Small intestine (tissue), 7 donors: ENCODE data around the gene MEOX1. TPM values are rescaled to one million over a fixed set of nuclear protein-coding genes. Genes with fewer than 3 reads are reported as not detected.

Source experiments
- DNase-seq, 2 donors: peaks; one replicate each; pipeline versions ENCODE4 v3.0.0 to v3.0.0-alpha.2; 2013
- FAIRE-seq: peaks from 2 replicates; lab custom pipeline; 2012; peaks lifted over from hg19 to GRCh38; lab: Jason Lieb, UNC
- H3K27ac ChIP-seq, 3 donors: one replicate each; pipeline ENCODE4 v1.5.1; 2013; ENCODE audit warnings: low read length in 2 of 3, mild to moderate bottlenecking in 2 of 3, control low read depth in 1 of 3, inconsistent platforms in 1 of 3, low read depth in 1 of 3, moderate library complexity in 1 of 3
- H3K27me3 ChIP-seq, 3 donors: one replicate each; pipeline ENCODE4 v1.6.1; 2013; ENCODE audit warnings: low read length in 3 of 3, inconsistent platforms in 1 of 3; ENCODE audit not compliant: control insufficient read depth in 3 of 3, insufficient read depth in 3 of 3
- H3K36me3 ChIP-seq, 3 donors: one replicate each; pipeline ENCODE4 v1.6.1; 2013; ENCODE audit warnings: low read length in 3 of 3, inconsistent platforms in 1 of 3, low read depth in 1 of 3, mild to moderate bottlenecking in 1 of 3, moderate library complexity in 1 of 3; ENCODE audit not compliant: control insufficient read depth in 3 of 3, insufficient read depth in 2 of 3
- H3K4me1 ChIP-seq, 3 donors: one replicate each; pipeline ENCODE4 v1.6.1; 2013; ENCODE audit warnings: low read length in 2 of 3, inconsistent platforms in 1 of 3, low read depth in 1 of 3, mild to moderate bottlenecking in 1 of 3, moderate library complexity in 1 of 3; ENCODE audit not compliant: control insufficient read depth in 3 of 3, insufficient read depth in 2 of 3
- H3K4me3 ChIP-seq, 3 donors: one replicate each; pipeline ENCODE4 v1.5.1; 2013; ENCODE audit warnings: low read length in 3 of 3, control low read depth in 1 of 3, inconsistent platforms in 1 of 3, low read depth in 1 of 3, mild to moderate bottlenecking in 1 of 3, moderate library complexity in 1 of 3
- H3K9me3 ChIP-seq, 2 donors: one replicate each; pipeline ENCODE4 v1.6.1; 2013; ENCODE audit warnings: low read depth in 1 of 2, low read length in 1 of 2; ENCODE audit not compliant: control insufficient read depth in 2 of 2, insufficient read depth in 1 of 2
- WGBS, 3 donors: extraction: QIAGEN DNeasy Blood & Tissue Kit; methylation state at CpG; one replicate each; pipeline ENCODE4 v1.1.7; 2013; 5-methylcytosine and 5-hydroxymethylcytosine counted together
- polyA plus RNA-seq, 4 donors: library from polyadenylated mRNA; stranded (reverse) in 3 of 4; unstranded in 1 of 4; fragments of 200-250 nt in 3 of 4; fragments of 120-200 nt in 1 of 4; gene quantifications; one replicate each; pipeline versions ENCODE4 v1.2.1 to v1.2.3, GENCODE V29; 2013
- donor health status: healthy with polysubstance abuse.
- donor health status: control.
- donor health status: control.
- donor health status: Bipolar disorder and iron deficiency.
- donor health status: healthy.

The MEOX1 gene
- polyA plus RNA-seq, 4 donors = 2.6 to 7.1 TPM; not detected in 2

DNA sequence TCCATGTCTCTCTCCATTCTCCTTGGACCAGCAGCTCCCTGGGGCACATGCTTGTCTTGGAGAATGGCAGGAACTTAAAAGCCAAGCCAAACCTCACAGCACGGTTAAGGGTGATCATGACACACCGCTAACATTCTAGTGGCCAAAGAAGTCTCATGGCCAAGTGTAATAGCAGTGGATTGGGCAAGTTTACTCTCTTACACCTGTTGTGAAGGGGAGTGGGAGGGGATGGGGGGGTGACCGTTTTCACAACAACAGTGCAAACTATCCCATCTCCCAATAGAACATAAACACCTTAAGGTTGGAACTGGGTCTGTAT lies 37.7 kb upstream of the MEOX1 start:
- WGBS, 3 donors = 73 to 89% (median 77%) methylated on average over 3 of the region's 3 CpGs
- no peak for FAIRE-seq

DNA sequence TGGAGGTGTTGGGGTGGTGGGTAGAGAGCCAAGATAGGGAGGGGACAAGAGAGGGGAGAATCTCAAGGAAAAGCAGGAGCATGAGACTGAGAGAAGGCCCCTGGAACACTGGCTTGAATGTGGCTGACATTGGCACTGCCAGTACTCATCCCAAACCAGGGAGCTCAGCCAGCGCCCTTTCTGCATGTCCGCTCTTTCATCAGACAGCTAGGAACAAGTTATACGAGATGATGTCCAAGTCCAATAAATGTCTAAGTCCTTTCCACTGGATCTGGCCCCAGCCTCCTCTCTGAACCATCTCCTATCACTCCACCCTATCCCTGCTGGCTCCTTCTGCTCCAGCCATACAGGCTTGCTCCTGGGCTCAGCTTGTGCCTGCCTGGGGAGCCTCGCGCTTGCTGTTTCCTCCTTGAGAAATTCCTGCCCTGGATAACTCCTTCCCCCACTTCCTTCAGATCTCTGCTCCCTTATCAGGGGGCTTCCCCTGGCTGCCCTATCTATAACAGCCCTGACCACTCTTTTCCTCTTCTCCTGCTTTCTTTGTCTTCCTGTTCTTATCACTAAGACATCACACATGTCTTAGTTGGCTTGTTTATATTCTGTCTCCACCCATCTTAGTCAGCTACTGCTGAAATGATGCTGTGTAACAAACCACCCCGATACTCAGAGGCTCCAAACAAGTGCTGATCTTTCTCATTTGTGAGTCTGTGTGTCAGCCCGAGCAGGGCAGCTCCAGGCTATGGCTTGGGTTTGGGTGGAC lies 37.1 kb upstream of the MEOX1 start:
- Histone ChIP-seq H3K27me3 (peaks cover 0 to 4% (median 0%) of the 10 kb centered on the region in 3 donors), H3K9me3 (peaks cover 0 to 10% of the 10 kb centered on the region in 2 donors), H3K4me1 (no peaks in the 10 kb centered on the region), H3K36me3 (no peaks in the 10 kb centered on the region), H3K27ac (no peak overlapping the region), H3K4me3 (no peak overlapping the region)
- DNase-seq (no peak), FAIRE-seq (no peak)
- 65 to 73% (median 70%) methylated on average over 7 of the region's 7 CpGs for WGBS, 3 donors

More for the DNA sequence above, 37.7 kb upstream of the MEOX1 start:
- Histone ChIP-seq H3K27me3 (peaks cover 0 to 4% (median 0%) of the 10 kb centered on the region in 3 donors), H3K9me3 (peaks cover 0 to 10% of the 10 kb centered on the region in 2 donors), H3K4me1 (no peaks in the 10 kb centered on the region), H3K36me3 (no peaks in the 10 kb centered on the region), H3K27ac (no peak overlapping the region), H3K4me3 (no peak overlapping the region)
- DNase-seq = no peak

DNA sequence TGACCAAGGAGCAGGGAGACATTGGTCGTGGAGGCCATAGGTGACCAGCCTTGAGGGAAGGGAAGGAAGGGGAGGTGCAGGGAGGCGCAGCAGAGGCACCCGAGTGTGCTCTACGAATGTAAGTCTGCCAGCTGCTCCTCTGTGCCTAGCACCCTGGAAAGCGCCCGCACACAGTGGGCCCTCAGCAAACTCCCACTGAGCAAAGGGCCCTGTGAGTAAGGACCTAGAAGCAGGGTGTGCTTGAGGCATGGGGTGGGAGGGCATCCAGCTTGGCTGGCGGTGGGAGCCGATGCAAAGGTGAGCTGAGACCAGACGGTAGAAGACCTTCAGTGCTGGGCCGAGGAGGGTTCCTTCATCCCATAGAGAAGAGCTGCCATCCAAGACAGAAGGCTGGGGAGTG lies 36.2 kb upstream of the MEOX1 start:
- Histone ChIP-seq H3K27ac (no peak overlapping the region), H3K4me1 (no peaks in the 10 kb centered on the region), H3K27me3 (peaks cover 0 to 4% (median 0%) of the 10 kb centered on the region in 3 donors), H3K4me3 (no peak overlapping the region), H3K9me3 (peaks cover 0 to 10% of the 10 kb centered on the region in 2 donors), H3K36me3 (no peaks in the 10 kb centered on the region)
- FAIRE-seq = no peak
- WGBS, 3 donors = 85 to 89% (median 89%) methylated on average over 10 of the region's 10 CpGs
- DNase-seq = no peak

DNA sequence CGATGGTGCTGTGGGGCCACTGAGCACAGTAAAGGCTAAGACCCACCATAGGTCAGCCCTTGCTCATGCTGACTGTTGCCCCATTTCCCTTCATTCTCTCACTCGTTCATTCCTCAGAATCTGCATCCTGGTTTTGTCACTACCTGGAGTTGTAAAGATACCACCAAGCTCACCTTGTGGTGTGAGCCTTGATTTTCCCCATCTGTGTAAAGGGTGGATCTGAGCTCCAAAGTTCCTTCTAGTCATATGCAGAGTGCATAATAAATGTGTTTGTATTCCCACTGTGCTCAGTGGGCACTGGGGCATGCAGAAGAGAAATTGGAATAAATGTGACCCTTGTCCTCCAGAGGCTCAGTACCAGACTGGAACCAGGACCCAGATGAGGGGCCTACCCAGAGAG lies 35.2 kb upstream of the MEOX1 start:
- DNase-seq (no peak), FAIRE-seq (no peak)
- Histone ChIP-seq H3K4me3 (no peak overlapping the region), H3K4me1 (no peaks in the 10 kb centered on the region), H3K27ac (no peak overlapping the region), H3K36me3 (no peaks in the 10 kb centered on the region), H3K27me3 (peaks cover 0 to 4% (median 0%) of the 10 kb centered on the region in 3 donors), H3K9me3 (peaks cover 0 to 6% of the 10 kb centered on the region in 2 donors)
- 64 to 80% (median 67%) methylated on average over 2 of the region's 2 CpGs for whole genome bisulfite sequencing, 3 donors

DNA sequence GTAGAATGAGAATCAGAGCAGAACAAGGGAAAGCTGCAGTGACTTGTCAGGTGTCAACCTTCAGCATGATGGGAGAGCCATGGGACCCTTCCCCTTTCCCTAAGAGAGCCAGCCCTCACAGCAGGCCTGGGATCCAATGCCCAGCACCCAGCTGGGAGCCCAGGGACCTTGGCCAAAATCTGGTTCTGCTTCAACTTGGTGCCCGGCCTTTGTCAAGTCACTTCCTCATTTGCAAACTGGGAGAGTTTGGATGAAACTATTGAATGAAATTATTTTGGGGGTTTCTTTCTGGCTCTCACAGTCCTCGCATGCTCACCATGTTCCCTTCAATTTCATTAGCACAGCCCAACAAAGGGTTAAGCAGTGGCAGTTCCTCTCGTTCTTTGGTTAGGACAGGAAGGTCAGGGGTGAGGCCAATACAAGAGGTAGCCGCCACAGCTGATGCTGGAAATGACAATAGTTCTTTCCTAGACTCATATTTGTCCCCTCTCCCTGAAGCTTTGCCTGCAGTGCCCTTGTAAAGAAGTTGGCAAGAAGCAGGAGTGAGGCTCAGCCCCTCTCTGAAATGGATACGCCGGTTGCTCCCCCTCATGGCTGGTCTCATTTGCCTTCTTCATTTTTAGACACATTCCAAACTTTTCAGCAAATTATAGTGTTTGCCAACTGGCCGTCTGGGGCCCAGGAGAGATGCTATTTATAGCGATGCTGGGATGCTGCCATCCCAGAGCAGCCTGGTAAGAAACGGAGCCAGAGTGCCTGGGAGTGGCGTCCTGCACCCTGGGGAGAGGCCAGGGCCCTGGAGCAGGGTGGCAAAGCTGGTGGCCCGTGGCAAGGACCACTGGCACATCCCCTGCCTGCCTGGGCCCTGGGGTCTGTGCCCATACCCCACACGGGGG lies 34.5 kb upstream of the MEOX1 start:
- H3K27me3 ChIP-seq = peaks cover 0 to 4% (median 0%) of the 10 kb centered on the region in 3 donors
- H3K36me3 ChIP-seq = no peaks in the 10 kb centered on the region
- H3K4me1 ChIP-seq = peaks cover 0 to 5% (median 0%) of the 10 kb centered on the region in 3 donors
- peaks cover 0 to 6% of the 10 kb centered on the region in 2 donors for H3K9me3 ChIP-seq
- no peak overlapping the region for H3K27ac ChIP-seq
- WGBS, 3 donors = 50 to 65% (median 64%) methylated on average over 12 of the region's 12 CpGs
- H3K4me3 ChIP-seq = no peak overlapping the region
- DNase-seq (no peak), FAIRE-seq (no peak)

DNA sequence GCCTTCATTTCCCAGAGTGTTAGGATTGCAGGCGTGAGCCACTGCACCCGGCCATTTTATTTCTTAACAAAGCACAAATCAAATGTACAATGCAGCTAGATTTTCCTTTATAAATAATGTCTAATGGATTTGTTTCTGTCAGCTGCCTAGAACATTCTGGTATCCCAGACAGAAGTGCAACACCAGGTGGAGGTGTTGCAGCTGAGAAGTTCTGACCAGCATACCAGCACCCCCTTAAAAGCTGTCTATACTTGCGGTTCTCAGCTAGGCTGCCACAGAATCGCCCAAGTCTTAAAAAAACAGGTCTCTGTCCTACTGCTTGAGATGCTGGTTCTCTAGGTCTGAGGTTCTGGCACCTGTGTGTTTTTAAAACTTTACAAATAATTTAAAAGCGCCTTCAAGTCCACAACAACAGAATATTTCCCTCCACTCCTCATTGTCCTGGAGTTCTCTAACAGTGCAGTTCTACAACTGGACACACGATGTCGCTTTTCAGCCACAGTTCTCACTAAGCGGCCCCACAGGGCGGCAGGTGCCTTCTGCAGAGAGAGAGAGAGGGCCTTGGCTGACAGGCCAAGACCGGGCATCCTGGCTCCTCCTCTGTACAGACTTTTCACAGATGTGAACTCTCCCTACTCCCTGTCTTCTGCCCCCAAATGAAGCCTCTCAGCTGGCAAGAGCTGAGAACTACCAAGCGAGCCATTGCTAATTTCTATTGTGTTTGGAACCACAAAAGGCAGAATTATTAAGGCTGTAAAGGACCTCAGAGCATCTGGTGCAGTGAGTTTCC lies 32.6 kb upstream of the MEOX1 start:
- Histone ChIP-seq H3K27me3 (peaks cover 0 to 2% (median 0%) of the 10 kb centered on the region in 3 donors), H3K36me3 (no peaks in the 10 kb centered on the region), H3K27ac (no peak overlapping the region), H3K4me3 (no peak overlapping the region), H3K9me3 (peaks cover 0 to 4% of the 10 kb centered on the region in 2 donors), H3K4me1 (peaks cover 0 to 12% (median 0%) of the 10 kb centered on the region in 3 donors)
- FAIRE-seq (no peak), DNase-seq (peak; percentile 83 to 89)
- 26 to 31% (median 29%) methylated on average over 11 of the region's 11 CpGs for WGBS, 3 donors

DNA sequence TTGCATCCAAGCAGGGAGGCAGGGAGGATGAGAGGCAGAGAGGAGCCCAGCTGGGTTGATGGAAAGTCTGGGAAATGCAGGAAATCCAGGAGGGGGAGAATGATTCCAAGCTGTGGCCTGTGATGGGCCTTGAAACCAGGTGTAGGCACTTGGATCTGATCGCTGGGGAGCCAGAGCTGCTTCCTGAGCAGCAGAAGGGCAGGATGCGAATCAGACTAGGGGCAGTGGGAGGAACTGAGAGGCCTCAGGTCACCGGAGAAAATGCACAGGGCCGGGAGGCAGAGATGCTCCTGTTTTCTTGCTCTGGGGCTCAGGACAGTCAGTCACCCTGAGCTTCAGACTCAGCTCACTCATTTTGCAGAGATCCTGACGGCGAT lies 29.6 kb upstream of the MEOX1 start:
- Histone ChIP-seq H3K9me3 (no peaks in the 10 kb centered on the region), H3K36me3 (no peaks in the 10 kb centered on the region), H3K4me1 (peaks cover 0 to 12% (median 0%) of the 10 kb centered on the region in 3 donors), H3K27me3 (no peaks in the 10 kb centered on the region), H3K4me3 (no peak overlapping the region), H3K27ac (no peak overlapping the region)
- 75 to 89% (median 75%) methylated on average over 6 of the region's 6 CpGs for WGBS, 3 donors
- FAIRE-seq (no peak), DNase-seq (no peak)
